ENCODE measurements around the gene ELOVL6.

DNA sequence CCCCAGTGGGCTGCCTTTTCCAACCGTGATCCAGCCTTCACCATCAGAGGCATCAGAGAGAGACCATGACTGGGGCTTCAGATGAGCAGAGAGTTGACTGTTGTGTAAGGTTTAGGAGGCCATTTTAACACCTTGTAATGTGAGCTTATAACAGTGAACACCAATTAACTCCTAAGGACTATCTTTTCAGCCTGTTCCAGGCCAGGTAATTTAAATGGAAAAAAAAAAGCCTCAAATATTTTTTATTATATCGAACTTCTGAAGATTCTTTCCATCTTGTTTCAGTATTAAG, 13.3 kb upstream of the ELOVL6 start:
- TF ChIP-seq SP1 (IDR thresholded peaks at IDR 0.05) (no peak), TAF1 (conservative IDR thresholded peaks at IDR 0.05) (no peak), RXRA (IDR thresholded peaks at IDR 0.05) (no peak)
- TF ChIP-seq, protein P1, sequence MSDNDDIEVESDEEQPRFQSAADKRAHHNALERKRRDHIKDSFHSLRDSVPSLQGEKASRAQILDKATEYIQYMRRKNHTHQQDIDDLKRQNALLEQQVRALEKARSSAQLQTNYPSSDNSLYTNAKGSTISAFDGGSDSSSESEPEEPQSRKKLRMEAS (IDR thresholded peaks at IDR 0.05) = no peak
- TF ChIP-seq, protein P2, sequence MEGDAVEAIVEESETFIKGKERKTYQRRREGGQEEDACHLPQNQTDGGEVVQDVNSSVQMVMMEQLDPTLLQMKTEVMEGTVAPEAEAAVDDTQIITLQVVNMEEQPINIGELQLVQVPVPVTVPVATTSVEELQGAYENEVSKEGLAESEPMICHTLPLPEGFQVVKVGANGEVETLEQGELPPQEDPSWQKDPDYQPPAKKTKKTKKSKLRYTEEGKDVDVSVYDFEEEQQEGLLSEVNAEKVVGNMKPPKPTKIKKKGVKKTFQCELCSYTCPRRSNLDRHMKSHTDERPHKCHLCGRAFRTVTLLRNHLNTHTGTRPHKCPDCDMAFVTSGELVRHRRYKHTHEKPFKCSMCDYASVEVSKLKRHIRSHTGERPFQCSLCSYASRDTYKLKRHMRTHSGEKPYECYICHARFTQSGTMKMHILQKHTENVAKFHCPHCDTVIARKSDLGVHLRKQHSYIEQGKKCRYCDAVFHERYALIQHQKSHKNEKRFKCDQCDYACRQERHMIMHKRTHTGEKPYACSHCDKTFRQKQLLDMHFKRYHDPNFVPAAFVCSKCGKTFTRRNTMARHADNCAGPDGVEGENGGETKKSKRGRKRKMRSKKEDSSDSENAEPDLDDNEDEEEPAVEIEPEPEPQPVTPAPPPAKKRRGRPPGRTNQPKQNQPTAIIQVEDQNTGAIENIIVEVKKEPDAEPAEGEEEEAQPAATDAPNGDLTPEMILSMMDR (IDR thresholded peaks at IDR 0.05; ENCODE audit: low read depth, low read length, missing input control) = no peak
